Fibroblast of peridontal ligament (primary cell): Measurements from ENCODE around the gene SLC27A5.

Experiments used
- DNase-seq: peaks from one replicate; pipeline ENCODE4 v3.0.0-alpha.2; 2010; ENCODE audit errors: extremely low read depth

SLC27A5 gene, protein sequence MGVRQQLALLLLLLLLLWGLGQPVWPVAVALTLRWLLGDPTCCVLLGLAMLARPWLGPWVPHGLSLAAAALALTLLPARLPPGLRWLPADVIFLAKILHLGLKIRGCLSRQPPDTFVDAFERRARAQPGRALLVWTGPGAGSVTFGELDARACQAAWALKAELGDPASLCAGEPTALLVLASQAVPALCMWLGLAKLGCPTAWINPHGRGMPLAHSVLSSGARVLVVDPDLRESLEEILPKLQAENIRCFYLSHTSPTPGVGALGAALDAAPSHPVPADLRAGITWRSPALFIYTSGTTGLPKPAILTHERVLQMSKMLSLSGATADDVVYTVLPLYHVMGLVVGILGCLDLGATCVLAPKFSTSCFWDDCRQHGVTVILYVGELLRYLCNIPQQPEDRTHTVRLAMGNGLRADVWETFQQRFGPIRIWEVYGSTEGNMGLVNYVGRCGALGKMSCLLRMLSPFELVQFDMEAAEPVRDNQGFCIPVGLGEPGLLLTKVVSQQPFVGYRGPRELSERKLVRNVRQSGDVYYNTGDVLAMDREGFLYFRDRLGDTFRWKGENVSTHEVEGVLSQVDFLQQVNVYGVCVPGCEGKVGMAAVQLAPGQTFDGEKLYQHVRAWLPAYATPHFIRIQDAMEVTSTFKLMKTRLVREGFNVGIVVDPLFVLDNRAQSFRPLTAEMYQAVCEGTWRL

DNA sequence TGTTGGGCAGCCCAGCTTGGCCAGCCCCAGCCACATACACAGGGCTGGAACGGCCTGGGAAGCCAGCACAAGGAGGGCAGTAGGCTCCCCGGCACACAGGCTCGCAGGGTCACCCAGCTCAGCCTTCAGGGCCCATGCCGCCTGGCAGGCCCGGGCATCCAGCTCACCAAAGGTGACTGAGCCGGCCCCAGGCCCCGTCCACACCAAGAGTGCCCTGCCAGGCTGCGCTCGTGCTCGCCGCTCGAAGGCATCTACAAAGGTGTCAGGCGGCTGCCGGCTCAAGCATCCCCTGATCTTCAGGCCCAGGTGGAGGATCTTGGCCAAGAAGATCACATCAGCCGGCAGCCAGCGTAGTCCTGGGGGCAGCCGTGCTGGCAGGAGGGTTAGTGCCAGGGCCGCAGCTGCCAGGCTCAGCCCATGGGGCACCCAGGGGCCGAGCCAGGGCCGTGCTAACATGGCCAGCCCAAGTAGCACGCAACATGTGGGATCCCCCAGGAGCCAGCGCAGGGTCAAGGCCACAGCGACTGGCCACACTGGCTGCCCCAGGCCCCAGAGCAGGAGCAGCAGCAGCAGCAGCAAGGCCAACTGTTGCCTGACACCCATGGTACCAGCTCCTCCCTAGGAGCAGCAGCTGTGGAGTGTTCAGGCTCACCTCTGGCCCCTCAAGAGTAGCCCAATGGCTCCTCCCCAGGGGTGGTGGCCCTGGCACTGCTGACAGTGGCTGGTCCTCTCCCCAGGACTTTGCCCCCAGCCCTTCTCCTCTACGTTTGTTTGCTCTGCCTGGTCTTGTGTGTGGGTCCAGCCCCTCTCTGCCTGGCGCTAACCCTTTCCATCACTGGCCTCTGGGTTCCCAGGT, at the start of gene SLC27A5:
SLC27A5 (minus strand) TSS at position 640 of the 856 bp plus-strand sequence; CDS start at position 603, 37 bp downstream.
- DNase-seq: no peak

DNA sequence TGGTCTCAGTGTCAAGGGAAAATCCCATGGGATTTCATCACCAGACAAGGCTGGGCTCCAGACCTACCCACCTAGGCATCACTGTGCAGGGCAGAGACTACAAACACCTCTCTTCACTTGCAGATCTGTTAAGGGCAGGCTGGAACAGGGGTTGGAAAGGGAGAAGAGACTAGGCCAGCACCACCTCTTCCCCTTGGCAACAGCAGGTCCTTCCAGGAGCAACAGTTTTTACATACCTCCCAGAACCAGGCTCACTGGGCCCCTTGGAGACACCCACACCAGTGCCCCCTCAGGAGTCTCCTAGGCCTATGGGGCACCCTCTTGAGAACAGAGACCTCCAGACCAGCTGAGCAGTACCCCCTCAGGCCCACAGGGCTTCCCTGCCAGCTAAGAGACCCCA, 49.1 kb upstream of the SLC27A5 start:
- no peak for DNase-seq

DNA sequence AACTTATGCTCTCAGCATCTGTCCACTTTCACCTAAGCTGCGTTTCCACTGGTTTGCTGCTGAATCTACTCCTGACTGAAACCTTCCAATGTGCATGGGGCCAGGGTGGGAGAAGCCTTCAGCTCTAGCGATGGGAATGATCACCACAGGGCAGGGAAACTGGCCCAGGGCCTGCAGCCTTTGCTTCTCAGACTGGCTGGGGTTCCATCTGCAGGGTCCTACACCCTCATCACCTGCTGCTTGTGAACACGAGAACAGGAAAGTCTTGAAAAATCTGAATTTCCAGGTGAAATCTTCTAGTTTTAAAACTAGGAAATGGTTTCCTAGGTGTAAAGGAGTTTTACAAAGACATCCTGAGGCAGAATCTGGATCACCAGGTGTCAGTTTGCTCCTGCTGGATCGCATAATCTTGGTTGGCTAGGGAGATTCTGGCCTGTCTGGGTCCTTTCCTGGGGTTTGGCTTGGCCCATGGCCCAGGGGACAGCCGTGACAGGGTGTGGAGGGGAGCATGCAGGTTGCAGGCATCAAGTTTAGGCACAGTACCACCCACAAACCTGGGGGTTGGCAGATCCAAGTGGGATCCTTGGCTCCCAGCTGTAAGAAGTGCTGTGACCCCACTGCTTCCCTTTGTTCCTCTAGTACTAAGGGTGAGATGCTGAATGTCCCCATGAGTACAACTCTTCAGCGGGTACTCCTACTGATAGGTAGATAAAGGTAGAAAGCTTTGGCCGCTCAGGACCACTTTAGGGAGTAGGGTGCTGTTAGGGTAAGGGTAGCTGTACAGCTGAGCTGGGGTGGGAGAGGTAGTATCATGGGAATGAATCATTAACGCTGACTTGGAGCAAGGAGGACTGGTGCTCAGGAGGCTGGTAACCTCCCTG, 48.5 kb upstream of the SLC27A5 start:
- no peak for DNase-seq

DNA sequence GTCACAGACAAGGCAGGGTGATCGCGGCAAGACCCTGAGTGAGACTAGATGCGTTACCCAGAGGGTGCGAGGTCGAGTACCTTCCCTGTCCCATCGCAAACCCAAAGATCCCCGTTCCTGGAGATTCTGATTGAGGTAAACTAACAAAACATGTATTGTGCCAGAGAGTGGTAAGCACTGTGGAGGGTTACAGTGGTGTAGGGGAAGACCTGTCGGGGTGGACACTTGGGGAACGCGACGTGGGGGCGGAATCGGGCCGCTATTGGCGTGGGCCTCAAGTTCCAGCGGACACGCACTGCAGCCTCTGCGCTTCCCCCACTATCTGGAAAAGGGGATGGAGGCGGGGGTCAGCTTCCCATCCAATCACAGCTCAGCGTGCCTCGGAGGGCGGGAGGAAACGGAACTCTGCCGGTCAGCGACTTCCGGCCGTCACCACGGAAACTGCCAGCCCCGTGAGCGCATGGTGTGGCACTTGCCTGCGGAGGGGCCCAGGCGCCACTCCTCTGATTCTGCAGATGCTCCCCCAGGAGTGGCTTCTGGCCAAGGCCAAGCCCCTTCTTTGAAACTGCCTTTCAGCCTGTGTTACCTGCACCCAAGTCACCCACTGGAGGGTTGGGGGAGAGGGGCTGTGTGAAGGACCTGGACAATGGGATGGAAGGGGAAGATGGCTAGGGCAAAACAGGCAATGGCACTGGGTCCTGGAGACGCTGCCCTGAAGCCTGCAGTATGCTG, 47.6 kb upstream of the SLC27A5 start:
- DNase-seq: peak; percentile 87

DNA sequence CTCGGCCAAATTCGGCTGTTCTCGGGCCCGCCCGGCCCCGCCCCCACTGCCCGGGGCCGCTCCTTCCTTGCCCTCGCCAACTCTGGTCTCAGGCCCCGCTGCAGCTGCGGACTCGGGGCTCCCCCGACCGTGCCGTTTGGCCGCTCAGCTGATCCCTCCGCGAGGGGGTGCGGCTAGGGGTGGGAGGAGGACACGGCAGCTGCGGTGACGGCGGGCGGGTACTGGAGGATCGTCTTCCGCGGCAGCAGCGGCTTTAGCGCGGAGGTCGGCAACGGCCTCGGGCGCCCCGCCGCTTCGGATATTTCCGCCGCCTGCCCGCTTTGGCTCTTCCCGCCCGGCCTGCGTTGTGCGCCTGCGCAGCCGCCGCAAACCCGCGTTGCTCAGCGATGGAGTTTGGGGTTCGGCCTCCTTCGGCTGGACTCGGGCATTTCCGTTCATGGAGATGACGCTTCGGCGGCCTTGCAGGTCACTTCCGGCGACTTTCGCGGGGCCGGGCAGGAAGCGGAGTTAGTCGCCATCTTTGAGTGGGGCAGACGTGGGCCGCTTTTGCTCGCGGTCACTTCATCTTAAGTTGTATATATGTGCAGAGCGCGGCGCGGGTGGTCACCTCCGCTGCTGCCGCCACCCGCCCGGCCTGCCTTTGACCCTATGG, 47.0 kb upstream of the SLC27A5 start:
- DNase-seq: peak; percentile 98

DNA sequence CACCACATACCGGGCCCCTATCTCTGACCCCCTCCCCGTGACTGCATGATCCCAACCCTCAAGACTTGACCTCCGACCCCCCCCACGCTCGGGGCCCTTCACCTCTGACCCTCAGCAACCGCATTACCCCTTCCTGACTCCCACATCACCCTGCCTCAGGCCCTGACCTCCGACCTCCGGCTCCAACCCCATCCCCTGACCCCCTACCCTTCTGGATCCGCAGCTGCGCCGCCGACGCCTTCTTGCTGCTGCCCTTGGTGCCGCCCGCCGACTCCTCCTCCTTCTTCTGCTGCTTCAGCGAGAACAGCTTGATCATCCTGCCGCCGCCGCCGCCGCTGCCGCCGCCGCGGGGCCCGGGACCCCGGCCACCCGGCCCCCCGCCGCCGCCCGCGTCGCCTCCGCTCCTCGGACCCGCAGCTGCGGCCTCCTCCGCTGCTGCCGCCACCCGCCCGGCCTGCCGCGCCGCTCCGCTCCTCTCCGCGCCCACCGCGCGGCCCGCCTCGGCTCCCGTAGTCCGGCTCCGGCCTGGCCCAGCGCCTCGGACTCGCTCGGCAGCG, 46.4 kb upstream of the SLC27A5 start, which contains the start of gene UBE2M:
UBE2M (minus strand) TSS at position 546 of the 557 bp plus-strand sequence; CDS start at position 316, 230 bp downstream.
- peak; percentile 23 for DNase-seq

DNA sequence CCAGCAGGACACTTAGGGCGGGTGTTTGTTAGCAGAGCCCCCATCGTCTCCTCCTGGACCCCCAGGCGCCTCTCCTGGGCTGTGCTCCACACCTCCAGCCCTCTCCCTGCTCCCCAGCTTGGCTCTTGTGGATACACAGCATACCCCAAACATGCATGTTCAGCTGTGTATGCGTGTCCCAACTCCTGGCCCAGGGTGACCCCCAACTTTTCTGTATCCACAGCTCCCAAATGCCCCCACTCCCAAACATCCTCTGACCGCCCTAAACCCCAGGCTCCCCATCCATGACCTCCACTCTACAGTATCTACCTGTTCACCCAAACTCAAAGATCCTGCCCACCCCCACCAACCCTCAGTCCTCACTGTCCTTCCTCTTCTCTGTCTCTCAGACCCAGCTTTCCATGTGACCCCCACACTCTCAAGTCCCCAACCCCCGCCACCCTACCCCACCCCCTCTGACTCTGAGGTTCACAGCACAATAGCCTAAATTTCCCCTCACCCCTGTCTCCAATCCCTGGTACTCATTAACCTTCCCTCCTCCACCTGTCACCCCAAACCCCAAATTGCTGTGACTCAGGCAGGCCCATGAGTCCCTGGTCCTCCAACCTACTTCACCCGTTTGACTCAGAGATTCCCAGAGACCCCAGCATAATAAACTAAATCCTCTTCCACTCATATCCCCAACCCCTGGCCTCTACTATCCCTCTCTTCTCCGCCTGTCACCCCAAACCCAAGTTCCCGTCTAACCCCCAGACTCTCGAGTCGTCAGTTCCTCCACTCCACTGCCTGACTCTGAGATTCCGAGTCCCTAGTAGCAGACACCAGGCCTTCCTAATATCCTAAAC, 45.7 kb upstream of the SLC27A5 start:
- no peak for DNase-seq

DNA sequence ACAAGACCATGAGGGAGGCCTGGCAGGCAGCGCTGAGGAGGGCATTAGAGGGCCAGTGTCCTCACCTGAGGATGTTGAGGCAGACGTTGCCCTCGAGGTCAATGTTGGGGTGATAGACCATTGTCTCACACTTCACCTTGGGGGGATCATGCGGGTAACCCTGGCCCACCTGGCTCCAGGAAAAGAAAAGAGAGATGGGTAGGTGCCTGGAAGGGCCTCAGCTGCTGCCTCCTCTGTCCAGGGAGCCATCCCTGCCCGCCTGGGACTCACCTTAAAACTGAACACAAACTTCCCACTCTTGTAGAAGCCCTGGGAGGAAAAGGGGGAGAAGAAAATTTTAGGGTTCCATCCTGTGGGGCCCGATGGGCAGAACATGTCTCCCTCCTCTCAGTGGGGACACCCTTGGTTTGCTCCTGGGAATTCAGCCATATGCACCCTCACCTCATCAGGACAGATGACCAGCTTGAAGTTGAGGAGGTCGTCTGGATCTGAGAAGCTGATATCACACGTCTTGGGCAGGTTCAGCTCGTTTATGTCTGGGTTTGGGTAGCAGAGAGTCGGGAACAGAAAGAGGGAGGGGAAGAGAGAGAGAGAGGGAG, 44.9 kb upstream of the SLC27A5 start:
- no peak for DNase-seq

DNA sequence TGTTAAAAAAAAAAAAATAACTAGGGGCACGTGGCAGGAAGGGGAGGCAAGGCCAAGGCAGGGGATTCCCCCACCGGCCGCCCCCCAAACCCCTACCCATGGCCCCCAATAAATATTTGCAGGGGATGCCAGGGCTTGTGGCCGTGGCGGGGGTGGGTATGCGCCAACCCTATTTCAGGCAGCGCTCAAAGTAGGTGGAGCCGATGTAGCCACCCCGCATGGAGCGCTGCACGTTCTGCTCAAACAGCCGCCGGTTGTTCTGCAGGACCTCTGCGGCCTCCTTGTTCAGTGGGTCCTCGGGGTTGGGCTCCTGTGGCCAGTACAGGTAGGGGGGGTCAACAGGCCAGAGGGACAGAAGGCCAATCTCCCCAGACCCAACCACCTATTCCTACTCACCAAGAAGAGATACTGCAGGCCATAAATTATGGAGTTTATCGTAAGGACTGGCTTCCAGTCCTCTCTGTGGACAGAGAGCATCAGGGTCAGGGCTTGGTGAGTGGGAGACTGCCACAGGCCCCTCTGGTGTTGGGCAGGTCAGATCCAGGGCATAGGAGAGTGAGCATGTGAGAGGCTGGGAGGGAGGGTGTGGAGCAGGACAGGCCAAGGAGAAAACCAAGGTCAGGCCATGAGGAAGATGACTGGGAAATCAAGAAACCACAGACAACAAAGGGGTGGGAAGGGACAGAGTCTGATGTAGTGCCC, 44.3 kb upstream of the SLC27A5 start:
- DNase-seq: no peak

DNA sequence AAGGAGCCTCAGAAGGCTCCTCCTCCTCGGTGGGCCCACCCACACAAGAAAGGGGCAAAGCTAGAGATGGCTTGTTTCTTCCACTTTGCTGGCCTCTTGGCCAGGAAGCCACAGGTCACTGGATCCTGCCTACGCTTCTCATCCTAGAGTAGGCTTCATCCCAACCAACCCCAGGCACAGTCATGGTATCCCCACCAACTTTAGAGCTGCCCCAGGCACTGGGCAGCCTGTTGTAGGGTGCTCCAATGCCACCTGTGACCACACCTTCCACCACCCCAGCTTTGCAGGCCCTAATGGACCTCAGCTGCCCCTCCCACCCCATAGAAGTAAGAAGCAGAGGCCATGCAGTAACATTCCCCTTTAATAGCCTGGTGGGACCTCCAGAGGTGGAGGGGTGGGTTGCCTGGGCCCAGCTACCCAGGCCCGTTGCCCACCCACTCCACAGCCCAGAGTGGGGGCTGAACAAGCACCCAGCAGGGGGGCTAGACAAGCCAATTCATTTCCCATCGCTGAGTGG, 43.6 kb upstream of the SLC27A5 start:
- no peak for DNase-seq

DNA sequence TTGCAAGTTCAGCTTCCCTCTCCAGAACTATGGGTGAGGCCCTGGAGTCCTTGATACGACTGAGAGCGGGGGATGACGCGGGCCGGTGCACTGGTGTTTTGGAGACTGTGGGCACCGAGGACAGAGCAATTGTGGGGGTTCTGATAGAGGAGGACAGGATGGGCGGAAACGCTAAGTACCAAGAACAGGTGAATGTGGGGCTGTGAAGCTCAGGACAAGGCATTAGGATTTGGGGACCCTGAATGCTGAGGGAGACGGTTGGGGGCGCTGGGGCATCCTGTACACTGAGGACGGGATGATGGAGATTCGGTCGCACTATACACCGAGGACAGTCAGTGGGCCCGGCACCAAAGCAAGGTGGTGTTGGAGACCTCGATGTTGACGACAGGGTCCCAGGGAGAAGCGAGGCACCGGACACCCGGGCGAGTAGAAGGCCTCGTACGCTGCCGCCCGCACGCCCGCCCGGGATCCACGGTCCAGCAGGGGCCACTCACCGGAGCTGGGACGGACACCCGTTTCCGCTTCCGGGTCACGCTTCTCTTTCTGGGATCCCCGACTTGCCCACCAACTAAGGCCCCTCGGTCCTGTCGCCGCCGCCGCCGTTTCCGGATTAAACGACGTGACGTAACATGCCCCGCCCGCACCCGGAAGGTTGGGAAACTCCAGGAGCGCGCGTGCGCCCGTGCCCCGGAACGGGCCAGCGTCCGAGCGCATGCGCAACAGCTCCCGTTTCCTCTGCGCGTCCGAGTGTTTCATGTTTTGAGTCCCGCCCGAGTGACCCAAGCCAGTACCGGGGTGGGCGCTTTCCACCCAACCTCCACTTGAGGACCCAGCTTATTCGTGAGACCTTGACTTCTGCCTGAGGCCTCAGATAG, 42.9 kb upstream of the SLC27A5 start, which contains the start of gene CHMP2A:
CHMP2A (minus strand) TSS at position 612 of the 875 bp plus-strand sequence. CDS start 893 bp downstream, outside the sequence.
- peak; percentile 95 for DNase-seq

DNA sequence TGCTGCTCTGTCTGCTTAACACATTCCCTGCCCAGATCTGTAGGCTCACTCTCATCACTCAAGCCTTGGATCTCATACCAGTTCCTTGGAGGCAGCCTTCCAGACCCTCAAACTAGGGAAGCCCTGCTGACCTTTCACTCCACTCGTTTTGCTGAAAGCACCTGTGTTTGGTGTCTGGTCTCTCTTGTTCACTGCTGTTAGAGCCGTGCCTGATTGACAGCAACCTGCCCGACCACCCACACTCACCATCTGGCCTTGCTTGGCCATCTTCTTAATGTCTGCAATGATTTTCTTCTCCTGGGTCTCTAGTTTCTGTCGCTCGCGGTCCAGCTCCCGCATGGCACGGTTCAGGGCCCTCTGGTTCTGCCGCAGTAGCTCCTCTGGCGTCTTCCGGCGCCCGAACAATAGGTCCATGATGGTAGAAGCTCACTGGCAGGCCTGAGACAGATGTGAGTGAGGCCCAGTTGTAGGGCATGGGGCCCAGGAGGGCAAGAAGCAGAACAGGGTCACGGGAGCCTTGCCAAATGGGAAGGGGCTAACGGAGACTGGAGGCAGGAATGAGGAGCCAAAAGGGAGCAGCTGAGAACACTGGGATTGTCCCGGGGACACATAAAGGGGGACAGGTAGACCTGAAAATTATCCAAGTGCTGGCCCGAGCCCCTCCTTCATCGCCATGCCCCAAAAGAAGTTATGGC, 42.2 kb upstream of the SLC27A5 start:
- DNase-seq: no peak

DNA sequence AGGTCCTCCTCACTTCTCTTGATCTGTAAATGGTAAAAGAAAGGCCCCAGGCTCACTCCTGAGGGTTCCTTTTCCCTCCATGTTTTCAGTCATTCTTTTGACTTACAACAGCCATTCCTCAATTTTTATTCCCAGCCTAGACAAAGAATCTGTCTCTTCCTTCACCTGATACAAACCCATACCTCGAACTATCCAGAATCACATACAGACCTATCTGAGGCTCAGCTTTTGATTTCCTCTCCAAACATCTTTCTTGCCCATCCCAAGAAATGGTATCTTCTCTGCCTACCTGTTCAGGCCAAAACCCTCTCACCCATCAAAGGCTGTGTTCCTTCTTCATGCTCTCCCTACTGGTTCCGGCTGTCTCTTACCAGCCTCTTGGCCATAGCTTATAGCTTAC, 40.9 kb upstream of the SLC27A5 start:
- no peak for DNase-seq

DNA sequence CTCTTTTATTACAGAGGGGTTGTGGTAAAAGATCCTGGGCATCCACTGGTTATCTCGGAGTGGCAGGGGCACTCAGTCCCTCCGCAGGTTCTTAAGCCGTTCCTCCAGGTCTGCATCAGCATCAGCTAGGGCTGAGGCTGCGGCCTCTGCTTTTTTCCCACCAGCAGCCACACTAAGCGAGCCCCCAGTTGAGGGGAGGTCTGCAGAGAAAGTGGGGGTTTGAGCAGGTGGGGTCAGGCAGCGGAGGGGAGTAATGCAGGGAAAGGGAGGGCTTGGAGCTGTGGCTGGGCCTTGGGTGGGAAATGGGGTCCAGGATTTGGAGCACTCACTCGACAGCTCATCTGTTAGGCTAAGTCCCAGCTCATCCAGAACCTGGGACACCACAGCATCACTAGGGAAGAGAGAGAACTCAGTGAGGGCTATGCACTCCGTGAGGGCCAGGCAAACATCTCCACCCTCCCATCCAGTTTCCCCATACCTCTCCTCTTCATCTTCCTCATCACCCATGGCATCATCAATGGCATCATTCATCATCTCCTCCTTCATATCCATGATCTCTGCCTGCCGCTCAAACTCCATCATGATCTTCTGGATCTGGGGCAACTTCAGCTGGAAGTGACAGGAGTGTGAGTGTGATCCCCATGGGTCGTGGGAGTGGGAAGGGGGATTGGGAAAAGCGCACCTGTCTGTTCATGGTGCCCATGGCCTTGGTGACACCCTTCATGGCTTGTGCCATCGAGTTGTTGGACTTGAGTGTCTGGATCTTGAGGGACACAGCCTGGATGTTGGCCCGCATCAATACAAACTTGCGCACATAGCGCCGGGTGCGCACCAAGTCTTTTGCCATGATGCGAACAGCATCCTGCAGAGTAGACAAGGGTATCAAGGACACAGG, 40.0 kb upstream of the SLC27A5 start:
- no peak for DNase-seq

DNA sequence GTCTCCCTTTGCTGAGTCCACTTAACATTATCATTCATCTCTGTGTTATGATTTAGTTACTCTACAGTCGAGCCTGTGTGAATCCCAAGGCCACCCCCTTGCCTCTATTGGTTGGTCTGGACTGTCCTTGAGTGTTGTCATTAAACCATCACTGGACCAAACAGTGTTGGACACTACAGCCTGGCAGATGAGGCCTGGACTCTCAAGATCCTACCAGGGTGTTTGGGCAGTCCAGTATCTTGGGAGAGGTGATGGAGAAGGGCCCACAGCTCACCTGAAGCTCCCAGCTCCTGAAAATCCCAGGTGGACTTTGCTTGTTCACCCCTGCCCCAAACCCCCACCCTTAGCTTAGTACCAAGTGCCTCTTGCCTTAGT, 39.3 kb upstream of the SLC27A5 start:
- no peak for DNase-seq
